Raji (cell line): ENCODE results near the gene DDHD1.

ENCODE experiments used
- POLR2A ChIP-seq: IDR thresholded peaks from 2 replicates; pipeline ENCODE4 v1.6.1; 2011; ENCODE audit warnings: low read depth, low read length, control low read depth; ENCODE audit not compliant: insufficient read depth

The DDHD1 gene

DNA sequence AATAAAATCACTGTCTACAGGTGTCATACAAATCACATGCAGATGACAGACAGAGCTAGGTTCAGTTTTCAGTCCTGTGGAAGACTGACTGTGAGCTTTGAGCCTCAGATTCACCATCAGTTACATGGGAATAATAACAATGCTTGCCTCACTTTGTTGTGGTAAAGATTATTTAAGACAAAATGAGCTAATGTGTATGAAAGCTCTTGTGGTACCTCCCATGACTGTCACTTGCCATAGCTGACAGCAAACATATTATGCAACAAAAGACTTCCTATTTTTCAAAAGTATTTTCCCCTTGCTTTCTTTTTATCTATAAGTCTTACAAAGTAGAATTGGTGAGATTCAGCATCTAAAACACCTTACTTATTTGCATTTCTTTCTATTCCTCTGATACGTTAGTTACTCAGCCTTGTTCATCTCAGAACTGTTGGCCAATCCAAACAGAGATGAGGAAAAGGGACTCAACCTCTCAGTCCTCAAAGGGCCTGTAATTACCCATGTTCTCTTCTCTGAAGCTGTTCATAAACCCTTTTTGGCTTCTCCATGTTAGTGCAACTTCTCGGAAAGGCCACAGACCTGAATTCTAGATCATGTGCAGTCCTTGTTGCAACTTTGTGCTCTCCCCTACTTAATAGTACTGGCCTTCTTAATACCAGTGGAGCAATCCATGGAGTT, 8.8 kb upstream of the DDHD1 start:
- TF ChIP-seq POLR2A, result no peak

DNA sequence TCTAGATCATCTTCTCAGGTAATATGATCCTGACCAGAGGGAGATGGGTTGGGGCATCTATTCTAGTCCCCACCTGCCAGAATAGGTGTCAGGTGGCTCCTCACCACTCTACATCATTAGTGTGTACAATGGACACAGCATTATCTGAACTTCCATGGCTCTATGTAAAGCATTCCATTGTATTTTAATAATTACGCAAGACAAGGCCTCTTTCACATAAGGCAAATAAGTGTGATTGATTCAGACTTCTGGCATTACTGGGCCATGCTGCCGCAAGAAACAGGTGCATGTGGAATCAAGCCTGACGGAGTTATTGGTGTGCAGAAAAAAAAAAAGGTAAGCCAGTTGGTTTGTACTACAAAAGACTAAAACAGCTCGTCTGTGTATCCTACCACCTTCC, 3.1 kb upstream of the DDHD1 start:
- no peak for TF ChIP-seq POLR2A

DNA sequence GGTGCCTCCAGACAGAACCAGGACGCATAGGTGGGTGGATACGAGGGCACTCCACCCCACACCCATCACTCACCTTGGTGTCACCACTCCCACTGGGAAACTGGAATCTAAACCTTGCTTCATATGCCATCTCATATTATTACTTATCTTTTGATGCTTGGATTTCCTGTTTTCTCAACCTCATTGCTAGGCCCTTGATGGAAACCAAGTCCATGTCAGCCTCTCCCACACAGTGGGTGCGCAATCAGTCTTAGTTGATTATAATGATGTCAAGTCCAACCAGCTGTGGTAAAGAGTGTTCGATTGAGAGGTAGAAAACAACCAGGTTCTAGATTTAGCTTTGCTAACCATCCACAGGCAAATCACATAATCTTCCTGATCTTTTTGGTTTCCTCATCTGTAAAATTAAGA, 584 bp upstream of the DDHD1 start:
- TF ChIP-seq POLR2A, result no peak

DNA sequence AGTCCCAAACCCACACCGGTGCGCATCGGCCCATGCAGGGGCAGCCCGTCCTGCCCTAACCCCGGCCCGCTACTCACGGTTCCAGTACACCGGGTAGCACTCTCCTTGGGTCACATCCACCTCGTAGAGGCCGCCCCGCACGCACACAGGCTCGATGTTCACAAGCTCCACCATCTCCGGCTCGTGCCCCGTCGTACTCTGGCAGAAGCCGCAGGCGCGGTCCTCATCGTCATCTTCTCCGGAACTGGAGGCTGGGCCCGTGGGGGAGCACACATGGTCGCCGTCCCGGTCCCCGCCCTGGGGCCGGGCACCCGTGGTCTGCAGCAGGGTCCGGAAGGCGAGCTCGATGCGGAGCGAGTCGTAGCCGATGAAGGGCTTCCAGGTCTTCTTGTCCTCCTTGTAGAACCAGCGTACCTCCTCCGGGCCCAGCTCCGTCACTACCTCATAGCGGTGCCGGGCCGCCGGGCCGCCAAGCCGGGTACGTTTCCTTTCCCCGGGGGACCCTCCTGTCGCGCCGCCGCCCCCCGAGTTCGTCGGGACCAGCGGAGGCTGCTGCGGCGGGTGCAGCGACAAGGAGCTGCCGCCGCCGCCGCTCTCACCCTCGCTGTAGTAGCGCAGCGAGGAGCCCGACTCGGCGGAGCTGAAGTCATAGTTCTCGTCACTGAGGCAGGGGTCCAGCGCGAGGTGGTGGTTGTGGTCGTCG, 788 bp downstream of the DDHD1 start:
- no peak for TF ChIP-seq POLR2A

DNA sequence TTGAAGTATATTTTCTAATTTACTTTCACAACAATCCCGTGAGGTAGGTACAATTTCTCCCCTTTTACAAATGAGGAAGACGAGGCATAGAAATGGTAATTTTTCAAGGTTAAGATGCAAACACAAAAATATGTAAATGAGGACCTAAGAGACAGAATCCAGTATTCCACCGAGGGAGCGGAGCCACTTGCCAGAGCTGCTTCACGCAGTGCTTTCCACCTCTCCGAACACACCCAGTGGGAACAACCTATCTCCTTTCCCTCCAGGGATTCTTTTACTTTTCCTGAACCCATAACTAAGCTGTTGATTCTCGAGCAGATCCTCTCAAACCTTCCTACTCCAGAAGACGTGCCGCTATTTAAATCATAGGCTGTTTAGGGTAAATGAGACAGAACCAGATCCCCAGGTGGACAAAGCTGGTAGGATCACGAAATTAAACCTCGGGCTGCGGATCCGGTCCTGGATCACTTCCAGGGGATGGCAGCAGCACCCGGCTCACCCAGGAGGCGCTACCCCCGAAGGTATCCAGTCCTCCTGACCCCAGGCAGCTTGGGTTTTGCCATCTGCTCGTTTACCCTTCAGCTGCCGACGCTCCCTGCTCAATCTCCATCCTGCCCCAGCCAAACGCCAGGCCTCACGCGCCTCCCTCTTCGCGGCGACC, 1.5 kb downstream of the DDHD1 start:
- peak; percentile 53 for TF ChIP-seq POLR2A

DNA sequence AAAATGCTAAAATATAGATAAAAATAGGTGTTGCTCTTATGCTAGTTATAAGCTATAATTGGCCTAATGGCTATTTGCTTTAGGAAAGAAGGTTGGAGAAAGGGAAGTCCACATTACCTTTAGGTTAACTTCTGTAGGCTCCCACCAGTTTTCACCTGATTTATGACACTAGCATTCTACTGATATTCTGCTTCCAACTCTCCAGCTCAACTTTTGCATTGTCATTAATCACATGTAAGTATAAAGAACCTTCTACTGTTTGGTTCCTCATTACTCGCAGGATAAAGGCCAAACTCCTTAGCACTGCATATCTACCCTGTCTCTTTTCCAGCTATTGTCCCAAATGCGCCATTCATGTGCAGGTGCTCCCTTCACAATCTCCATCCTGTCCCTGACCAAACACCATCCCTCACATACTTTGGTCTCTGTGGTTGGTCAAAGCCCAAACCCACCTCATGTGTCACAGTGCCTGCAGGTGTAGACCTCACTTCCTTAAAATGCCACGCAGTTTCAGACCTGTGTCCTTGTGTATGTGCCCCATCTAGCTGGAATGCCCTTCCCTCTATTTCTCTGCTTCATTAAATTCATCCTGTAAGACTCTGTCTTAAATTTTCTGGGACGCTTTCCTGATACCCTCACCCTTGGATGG, 3.3 kb downstream of the DDHD1 start:
- TF ChIP-seq POLR2A, result no peak

DNA sequence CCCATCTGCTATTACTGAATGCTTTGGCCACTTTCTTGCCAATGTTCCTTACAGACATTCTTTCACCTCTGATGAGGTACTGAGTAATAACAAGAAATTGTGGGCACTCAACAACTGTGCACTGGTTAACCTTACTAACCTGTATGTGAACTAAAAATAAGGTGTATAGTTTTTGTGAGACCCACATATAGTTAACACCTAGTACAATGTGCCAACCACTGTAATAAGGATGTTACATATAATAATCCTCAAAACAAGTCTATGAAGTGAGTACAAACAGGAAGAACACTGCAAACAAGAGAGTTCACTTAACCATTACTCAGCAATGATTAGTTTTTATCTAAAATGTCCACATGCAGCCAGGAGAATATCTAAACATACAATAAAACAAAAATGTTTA, 4.5 kb downstream of the DDHD1 start:
- TF ChIP-seq POLR2A, result no peak

DNA sequence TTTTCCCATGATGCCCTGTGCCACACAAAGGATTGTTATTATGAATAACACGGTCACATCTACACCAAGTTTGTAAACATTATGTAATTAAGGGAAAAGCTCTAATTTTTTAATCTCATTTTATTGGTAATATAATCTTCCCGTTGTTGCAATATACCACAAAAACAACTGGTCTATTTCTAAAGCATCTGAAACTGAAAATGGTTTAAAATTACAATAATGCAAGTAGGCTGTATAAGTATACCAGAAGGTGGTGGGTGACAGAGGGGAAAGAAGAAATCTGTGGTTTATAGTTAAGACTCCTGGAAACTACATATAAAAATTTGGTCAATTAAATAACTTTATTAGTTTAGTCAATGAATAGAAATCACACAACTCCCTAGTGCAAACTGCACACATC, 5.2 kb downstream of the DDHD1 start:
- TF ChIP-seq POLR2A, result no peak

DNA sequence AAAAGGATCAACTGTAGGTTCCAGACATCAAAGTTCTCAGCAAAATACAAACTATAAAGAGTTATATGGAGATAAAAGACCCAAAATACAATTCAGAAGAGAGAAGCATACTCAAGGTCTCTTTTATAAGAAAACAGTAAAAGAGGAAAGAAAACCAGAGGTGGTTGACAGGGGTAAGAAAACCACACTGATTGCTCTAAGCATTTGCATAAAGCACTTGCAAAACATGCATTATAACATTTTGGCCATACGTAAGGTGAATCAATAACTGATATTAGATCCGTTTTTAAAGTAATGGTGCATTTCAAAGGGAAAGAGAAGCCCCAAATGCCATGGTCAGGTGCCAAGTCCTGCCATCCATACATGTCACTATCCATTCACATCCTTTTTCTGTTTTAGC, 5.9 kb downstream of the DDHD1 start:
- TF ChIP-seq POLR2A, result no peak

DNA sequence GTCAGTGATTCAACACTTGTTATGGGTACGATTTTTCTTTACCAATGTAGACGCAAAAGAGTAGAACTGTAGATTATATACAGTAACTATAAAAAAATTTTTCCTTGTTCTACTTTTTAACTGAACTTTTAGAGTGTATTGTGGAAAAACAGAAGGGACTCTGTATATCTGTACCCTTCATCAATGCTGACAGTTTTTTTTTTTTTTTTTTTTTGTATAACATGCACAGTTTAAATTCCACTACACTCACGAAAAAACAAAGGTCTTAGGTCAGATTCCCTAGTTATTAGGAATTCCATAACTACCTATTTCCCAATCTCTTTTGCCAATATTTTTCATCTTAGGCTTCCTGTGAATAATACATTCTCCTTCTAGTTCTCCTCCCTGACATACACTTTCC, 6.4 kb downstream of the DDHD1 start:
- no peak for TF ChIP-seq POLR2A

DNA sequence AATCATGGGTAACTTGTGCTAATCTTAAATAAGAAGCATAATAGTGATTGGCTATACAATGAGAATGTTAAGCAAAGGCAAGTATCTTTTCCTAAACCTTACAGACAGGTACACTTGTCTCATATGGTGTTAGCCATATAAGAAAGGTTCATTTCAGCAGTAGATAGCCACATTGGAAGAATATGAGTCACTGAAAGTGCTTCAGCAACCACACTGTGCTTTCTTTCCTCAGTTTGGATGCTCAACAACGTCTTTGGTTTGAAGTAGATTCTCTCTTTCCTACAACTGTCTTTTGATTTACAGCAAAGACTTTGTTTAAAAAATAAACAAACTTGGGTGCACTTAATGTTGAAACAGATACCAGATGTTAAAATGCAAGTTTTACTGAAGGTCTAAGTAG, 8.9 kb downstream of the DDHD1 start:
- no peak for TF ChIP-seq POLR2A

DNA sequence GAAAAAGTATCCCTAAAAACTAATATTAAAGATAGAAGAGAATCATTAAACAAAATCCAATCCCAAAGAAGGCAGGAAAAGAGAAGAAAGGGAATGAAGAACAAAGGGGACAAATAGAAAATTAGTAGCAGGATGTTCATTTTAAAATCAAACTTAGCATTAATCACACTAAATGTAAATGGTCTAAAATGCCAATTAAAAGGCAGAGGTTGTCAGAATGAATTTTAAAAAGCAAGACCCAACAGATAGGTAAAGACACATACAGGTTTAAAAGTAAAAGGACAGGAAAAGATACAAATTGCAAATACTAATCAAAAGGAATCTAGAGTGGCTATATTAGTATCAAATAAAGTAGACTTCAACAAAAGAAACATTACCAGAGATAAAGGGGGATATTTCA, 12.5 kb downstream of the DDHD1 start:
- TF ChIP-seq POLR2A, result no peak

DNA sequence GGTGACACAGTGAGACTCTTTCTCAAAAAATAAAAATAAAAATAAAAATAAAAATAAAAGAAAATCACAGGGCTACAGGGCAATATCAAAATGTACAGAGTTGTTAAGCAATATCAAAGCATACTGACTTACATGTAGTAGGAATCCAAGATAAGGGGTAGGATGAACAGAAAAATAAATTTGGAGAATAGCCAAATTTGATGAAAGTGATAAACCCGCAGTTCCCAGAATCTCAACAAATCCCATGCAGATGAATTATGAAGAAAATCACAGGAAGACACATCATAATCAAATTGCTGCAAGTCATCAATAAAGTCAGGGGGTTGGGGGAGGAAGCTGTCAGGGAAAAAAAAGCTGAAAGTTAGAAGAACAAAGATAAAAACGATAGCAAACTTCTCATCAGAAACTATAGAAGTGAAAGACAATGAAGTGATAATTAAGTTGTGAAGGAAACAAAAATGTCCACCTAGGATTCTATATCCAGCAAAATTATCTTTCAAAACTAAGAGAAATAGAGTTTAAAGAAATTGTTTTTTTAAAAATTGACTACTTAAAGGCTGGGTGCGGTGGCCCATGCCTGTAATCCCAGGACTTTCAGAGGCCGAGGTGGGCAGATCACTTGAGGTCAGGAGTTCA, 15.4 kb downstream of the DDHD1 start:
- no peak for TF ChIP-seq POLR2A

DNA sequence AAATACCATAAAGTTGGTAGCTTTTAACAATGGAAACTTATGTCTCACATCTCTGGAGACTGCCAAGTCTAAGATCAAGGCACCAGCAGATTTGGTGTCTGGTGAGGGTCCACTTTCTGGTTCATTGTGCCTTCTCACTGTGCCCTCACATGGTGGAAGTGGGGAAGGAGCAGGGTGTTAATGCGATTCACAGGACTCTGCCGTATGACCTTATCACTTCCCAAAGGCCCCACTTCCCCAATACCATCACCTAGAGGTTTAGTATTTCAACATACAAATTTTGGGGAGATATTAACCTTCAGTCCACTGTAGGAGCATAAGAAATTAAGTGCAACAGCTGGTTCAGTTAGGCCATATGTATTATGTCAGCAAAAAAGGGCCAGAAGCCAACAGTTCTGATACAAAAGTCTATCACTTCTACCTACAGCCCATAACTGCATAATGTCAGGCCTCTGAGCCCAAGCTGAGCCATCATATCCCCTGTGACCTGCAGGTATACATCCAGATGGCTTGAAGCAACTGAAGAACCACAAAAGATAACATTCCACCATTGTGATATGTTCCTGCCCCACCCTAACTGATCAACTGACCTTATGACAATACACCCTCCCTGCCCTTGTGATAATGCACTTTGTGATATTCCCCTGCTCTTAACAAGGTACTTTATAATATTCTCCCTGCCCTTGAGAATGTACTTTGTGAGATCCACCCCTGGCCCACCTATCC, 24.7 kb downstream of the DDHD1 start:
- TF ChIP-seq POLR2A, result no peak

DNA sequence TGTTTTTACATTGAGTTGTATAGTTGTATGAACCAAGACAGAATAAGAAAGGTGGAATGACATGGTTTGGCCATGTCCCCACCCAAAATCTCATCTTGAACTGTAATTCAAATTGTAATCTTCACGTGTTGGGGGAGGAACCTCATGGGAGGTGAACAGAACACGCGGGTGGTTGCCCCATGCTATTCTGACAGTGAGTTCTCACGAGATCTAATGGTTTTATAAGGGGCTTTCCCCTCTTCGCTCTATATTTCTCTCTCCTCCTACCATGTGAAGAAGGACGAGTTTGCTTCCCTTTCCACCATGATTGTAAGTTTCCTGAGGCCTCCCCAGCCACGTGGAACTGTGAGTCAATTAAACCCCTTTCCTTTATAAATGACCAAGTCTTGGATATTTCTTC, 25.3 kb downstream of the DDHD1 start:
- TF ChIP-seq POLR2A, result no peak
